ENCODE measurements around the gene ULK4. TPM values are rescaled to one million over a fixed set of nuclear protein-coding genes. Genes with fewer than 3 reads are reported as not detected.

The ULK4 gene
- total and polyA plus RNA-seq, 9 of the 15 experiments (the other 6 are each of a cell fraction or from before 2014, with no cell fraction given) = 3.0 to 5.9 (median 3.5) TPM

GRCh38 chr3:41888368-41889076, 73.4 kb downstream of the ULK4 start (continued):
- TF ChIP-seq E2F1 (CRISPR knock-in tag; IDR thresholded peaks at IDR 0.05) (no peak), ETS2 (tag; IDR thresholded peaks at IDR 0.05; ENCODE audit: borderline replicate concordance, poor library complexity, severe bottlenecking) (no peak)

- Histone ChIP-seq H2AFZ (ENCODE audit: low read depth, low read length) (no peak overlapping the region), H3K9me3 (replicated peaks; ENCODE audit: control insufficient read depth, insufficient read depth, low read depth, low read length) (no peaks in the 10 kb centered on the region), H3K4me2 (ENCODE audit: insufficient read depth, low read length) (no peak overlapping the region), H3K9ac (ENCODE audit: insufficient read depth in 1 of 2, low read depth in 2 of 2, low read length in 2 of 2) (no peak overlapping the region), H3K9me1 (ENCODE audit: control insufficient read depth, insufficient read depth, low read length) (no peaks in the 10 kb centered on the region), H4K20me1 (replicated peaks; ENCODE audit: control insufficient read depth, insufficient read depth, low read length) (no peaks in the 10 kb centered on the region), H3K27me3 (ENCODE audit: control insufficient read depth in 2 of 2, insufficient read depth in 2 of 2, low read length in 2 of 2) (no peaks in the 10 kb centered on the region), H3K79me2 (ENCODE audit: control insufficient read depth, insufficient read depth, low read length) (no peaks in the 10 kb centered on the region), H3K4me1 (replicated peaks in 1 of 2; ENCODE audit: control insufficient read depth in 2 of 2, insufficient read depth in 2 of 2, low read length in 2 of 2) (no peaks in the 10 kb centered on the region), H3K36me3 (ENCODE audit: control insufficient read depth, insufficient read depth, low read length) (no peaks in the 10 kb centered on the region), H3K27ac (ENCODE audit: extremely low read depth, low read depth, low read length) (no peak overlapping the region), H3K4me3 (no peak overlapping the region)
- DNase-seq (ENCODE audit: extremely low read depth in 1 of 4, low spot score in 3 of 4) (no peak), ATAC-seq (no peak), FAIRE-seq (no peak)
- no peak for TF ChIP-seq CBFA2T3 (IDR thresholded peaks at IDR 0.05)
- no peak for TF ChIP-seq CBX8 (IDR thresholded peaks at IDR 0.05; ENCODE audit: borderline replicate concordance, extremely low read depth, low read depth, low read length, poor library complexity, severe bottlenecking)
- intact Hi-C loops (cut with micrococcal nuclease) = loop anchor here (5.0 to 10.0 kb wide), 2 partner anchors 1556 to 1688 kb away; no protein-coding TSS in a partner anchor
- in situ Hi-C loops (cut with MboI) = loop anchor here (5.0 kb wide), 2 partner anchors 1296 to 1556 kb away; no protein-coding TSS in a partner anchor
- POLR2A ChIA-PET = no interaction called here
- no TSS peak for BruUV-seq (replicated peaks)
- CTCF ChIA-PET (ENCODE audit: low intra/inter-chr PET ratio) = no interaction called here
Measured at GRCh38 chr3:41882956-41883355, 78.9 kb downstream of the ULK4 start.

Measured in K562 (cell line).